HG02885 (cell line): ENCODE results near the gene PLXDC2.

Source experiments
- ATAC-seq: cut with Tn5 transposase; IDR thresholded peaks from one replicate; pipeline ENCODE4 v1.9.1; 2021; ENCODE audit warnings: mild to moderate bottlenecking; ENCODE audit not compliant: unreplicated experiment, poor library complexity

The PLXDC2 gene

GRCh38 chr10:19848226-19848985 is 32.2 kb downstream of the PLXDC2 start:
- no peak for ATAC-seq

- ATAC-seq, result no peak
These were observed 37.6 kb downstream of the PLXDC2 start for GRCh38 chr10:19853831-19854230.

DNA sequence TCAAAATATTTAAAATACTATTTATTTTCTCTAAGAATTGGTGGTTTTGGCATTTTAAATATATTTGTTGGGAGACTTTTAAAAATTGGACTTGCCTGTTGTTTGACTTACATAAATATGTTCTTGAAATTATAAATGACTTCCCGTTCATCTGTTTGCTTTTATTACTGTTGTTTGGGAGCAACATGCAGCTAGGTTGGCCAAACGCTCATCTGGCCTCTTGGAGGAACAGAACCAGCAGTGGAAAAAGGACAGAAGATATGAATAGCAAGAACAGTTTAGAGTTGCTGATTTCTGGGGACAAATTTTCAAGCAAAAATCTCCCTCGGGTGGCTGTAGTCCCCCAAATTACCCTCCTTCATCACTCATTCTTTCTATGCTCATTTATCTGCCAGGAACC is 41.6 kb downstream of the PLXDC2 start:
- ATAC-seq, result no peak

- ATAC-seq, result no peak
These were observed 43.9 kb downstream of the PLXDC2 start for GRCh38 chr10:19860107-19860506.

DNA sequence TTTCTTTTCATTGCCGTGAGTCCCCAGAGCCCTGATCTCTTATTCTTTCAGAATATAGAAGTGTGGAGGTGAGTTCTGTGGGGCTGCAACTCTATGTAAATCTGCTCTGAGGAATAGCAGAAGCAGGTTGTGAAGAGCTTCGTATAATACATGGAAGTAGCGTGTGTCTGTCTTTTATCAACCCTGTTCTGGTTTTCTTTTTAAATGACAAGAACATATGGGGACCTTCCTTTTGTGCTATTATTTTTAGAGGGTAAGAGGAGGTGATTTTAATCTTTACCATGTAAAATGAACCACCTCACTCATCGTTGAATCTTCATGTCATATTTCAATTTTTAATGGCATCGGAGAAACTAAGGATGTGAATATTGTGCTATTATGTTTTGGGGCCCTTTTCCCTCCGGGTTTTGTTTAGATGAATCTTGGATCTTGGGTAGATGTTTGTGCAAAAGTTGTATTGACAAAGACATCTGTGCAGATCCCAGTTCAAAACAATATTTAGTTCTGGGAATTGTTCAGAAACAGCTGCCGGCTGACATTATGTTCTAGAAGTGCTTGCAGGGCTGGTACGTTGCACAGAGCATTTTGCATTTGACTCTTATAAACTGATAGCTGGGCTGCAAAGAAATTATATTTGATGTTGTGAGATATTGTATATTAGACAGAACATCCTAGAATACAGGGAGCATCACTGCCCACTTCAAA is 46.7 kb downstream of the PLXDC2 start:
- no peak for ATAC-seq

DNA sequence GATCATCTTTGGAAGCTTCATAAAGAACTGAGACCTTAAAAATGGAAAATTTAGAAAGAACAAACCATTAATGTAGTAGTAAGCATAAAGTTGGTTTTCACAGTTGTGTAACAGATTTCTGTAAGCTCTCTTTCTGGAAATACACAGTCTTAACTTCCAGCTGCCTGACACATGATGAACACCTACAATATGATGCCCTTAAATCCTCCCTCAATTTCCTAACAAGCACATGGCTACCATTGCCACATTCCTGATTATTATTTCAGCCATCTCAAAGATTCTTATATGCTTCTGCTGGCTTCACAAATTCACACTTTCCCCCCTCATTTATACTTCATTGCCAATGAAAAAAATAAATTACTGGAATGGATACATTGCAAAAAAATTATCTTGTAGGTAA is 49.4 kb downstream of the PLXDC2 start:
- ATAC-seq, result no peak

DNA sequence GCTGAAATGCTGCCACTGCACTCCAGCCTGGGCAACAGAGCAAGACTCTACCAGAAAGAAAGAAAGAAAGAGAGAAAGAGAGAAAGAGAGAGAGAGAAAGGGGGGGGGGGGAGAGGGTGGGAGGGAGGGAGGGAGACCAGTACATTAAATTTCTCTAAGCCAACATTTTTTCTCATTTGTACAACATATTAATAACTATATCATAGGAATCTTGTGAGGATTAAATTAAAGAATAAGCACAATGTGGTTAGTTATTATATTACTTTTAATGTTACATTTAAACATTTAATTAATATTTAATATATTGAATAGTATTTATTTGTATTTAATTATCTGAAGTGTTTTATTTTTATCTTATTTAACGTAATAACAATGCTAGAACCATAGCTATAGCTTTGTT is 53.1 kb downstream of the PLXDC2 start:
- ATAC-seq, result no peak

DNA sequence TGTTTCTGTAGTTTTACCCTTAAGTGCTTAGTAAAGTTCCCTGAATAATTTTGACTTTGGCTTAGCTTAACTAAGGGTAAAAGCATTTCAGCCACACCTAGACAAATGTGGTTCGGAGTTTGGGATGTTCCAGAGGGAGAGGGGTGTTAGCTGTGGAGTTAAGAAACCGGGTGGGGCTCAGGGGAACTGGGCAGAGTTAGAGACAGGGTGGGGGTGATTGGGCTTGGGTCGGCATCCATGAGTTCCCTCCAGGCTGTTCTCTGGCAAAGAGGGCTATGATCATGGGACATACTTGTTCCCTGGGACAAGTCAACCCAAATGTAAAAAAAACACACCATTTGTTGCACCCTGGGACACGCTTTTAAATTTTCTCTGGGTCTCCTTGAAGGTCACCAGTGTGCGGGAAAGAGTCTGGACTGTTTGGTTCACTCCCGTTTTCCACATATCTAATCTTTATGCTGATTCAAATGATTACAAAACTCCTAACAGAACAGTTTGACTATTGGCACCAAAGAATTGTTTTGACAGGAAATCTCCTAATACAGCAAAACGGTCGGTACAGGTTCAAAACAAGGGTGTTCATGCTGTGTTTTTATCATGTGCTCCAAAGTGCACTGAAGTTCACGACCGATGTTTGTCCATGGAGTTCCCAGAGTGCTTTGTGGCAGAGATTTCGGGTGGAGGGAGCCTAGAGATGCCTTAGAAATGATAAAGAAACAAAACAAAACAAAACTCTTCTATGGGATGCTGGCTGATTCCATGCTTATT is 56.5 kb downstream of the PLXDC2 start:
- no peak for ATAC-seq

- ATAC-seq, result no peak
These were observed 58.0 kb downstream of the PLXDC2 start for GRCh38 chr10:19874190-19874589.

DNA sequence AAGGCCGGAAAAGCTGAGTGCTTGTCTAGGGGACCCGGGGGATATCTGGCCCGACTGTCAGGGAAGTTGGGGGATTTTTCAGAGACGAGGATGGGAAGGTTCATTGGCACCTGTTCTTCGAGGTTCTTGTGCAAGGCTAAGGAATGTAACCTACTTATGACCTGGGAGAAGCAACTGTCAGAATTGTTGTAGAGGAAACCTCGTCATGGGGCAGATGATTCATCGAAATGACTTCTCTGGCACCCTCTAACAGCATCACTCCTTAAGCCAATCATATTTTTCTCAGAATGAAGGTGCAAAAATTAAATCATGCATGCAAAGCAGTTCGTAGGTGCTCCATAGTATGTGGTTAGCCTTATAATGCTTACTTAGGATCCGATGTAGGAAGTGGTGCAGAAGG is 58.6 kb downstream of the PLXDC2 start:
- ATAC-seq, result no peak

DNA sequence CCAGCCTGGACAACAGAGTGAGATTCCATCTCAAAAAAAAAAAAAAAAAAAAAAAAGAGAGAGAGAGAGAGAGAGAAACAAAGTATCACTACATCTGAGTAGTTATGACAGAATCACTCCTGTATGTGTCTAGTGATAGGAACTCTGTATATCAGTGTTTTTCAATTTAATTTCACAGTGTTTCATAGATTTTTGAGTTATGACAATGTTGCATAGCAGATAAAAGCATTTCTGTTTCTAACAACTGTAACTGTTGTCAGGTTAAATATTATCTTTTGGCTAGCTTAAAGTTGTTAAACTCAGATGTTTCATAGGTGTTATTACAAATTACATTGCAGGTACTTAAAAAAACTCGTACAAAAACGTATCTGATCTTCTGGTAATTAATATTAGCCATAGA is 60.3 kb downstream of the PLXDC2 start:
- no peak for ATAC-seq

- no peak for ATAC-seq
These were observed 61.4 kb downstream of the PLXDC2 start for GRCh38 chr10:19877466-19878255.

- no peak for ATAC-seq
These were observed 66.4 kb downstream of the PLXDC2 start for GRCh38 chr10:19882621-19883020.

- ATAC-seq, result no peak
These were observed 71.9 kb downstream of the PLXDC2 start for GRCh38 chr10:19888061-19888660.

GRCh38 chr10:19889256-19889655 is 73.0 kb downstream of the PLXDC2 start:
- no peak for ATAC-seq

- ATAC-seq, result no peak
These were observed 75.2 kb downstream of the PLXDC2 start for GRCh38 chr10:19891429-19891828.

DNA sequence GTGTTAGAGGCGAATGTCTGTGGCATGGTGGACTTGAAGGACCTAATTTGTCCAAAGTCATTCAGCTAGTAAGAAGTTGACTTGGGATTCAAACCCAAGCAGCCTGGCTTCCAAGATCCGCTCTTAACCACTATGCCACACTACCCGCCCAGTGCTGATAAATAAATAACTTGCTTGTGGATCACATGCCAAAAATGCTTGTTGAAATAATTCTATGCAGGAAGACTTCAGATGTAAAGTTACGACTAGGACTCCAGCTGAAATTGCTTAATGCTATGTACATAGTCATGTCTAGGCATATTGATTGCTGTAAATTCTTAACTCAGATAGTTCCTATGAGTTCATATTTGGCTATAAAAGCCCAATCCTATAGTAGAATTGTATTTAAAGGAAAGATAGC is 76.0 kb downstream of the PLXDC2 start:
- ATAC-seq, result no peak

DNA sequence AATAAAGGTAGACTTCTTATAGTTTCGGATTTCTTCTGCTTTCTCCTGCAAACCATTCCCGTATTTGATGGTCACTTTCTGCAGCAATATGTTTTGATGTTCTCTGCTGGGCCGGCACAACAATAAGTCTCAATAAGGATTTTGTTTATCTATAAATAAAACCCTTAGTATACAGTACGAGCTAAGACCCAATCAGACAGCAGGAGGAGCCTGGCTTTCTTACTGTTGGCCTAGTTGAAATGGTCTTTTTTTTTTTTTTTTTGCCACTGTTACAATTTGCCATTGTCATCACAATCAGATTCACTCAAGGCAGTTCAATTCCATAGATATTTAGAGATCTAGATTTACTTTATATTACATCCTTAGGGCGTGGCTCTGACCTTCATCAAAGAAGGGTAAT is 76.4 kb downstream of the PLXDC2 start:
- ATAC-seq, result no peak

GRCh38 chr10:19895500-19895899 is 79.3 kb downstream of the PLXDC2 start:
- ATAC-seq, result no peak

- no peak for ATAC-seq
These were observed 86.2 kb downstream of the PLXDC2 start for GRCh38 chr10:19902456-19902855.
